Neural cell (in vitro differentiated cells): ENCODE measurements around the gene DCDC2.

Experiments
- EP300 ChIP-seq: fragments of 450-650 bp; conservative IDR thresholded peaks from 2 replicates; pipeline ENCODE4 v1.6.1; 2014; ENCODE audit warnings: antibody characterized with exemption, mild to moderate bottlenecking, moderate library complexity; ENCODE audit not compliant: poor library complexity, severe bottlenecking
- EZH2 ChIP-seq: fragments of 200-600, 300-800 bp; shearing (Covaris generic), sonication (generic); IDR thresholded peaks from 2 replicates; pipeline ENCODE4 v1.6.1; 2014; ENCODE audit warnings: antibody characterized with exemption, low read length, borderline replicate concordance, mild to moderate bottlenecking; ENCODE audit not compliant: insufficient read depth, poor library complexity, severe bottlenecking
- POLR2AphosphoS5 ChIP-seq: IDR thresholded peaks from 2 replicates; pipeline ENCODE4 v1.6.1; 2012
- RAD21 ChIP-seq: fragments of 450-650 bp; conservative IDR thresholded peaks from 2 replicates; pipeline ENCODE4 v1.6.1; 2014; ENCODE audit warnings: antibody characterized with exemption, mild to moderate bottlenecking, moderate library complexity
- SMC3 ChIP-seq: fragments of 450-650 bp; conservative IDR thresholded peaks from 2 replicates; pipeline ENCODE4 v1.6.1; 2014; ENCODE audit warnings: antibody characterized with exemption, mild to moderate bottlenecking, moderate library complexity; ENCODE audit not compliant: poor library complexity
- TF ChIP-seq, protein P1 (sequence below): fragments of 450-650 bp; IDR thresholded peaks from 2 replicates; pipeline ENCODE4 v1.5.1; 2014; ENCODE audit warnings: antibody characterized with exemption, mild to moderate bottlenecking, moderate library complexity; ENCODE audit not compliant: poor library complexity, severe bottlenecking

DNA sequence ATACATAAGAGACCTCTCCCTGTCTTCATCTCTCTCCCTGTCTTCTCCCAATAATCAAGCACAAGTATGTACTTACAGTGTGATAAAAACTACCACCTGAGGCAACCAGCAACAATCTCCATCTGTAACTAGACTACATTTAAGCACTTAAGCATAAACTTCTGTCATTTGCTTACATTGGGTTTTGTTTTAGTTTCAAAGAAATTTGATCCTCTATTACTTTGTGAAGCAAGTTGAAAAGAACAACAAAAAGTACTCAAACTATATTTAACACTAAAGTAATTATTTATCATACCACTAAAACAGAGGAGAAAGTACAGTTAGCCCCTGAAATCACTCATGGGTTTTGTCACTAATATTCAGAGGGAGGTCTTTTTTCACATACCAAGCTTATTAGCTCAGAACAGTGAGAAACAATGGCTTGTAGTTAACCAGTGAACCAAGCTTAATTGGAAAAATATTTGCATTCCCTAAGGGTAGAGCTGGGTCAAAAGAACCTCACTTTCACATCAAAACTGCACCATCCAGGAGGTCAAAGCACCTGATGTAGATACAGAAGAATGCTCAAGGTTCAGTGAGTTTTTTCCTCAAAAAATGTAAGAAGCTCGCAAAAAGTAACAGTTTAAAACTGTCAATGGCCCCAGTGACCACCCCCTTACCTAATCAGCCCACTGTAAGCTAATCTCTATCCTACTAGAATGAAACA lies 34.1 kb downstream of the DCDC2 start:
- TF ChIP-seq RAD21 (no peak), POLR2AphosphoS5 (no peak), EZH2 (no peak), SMC3 (no peak), EP300 (no peak)
- TF ChIP-seq, protein P1, sequence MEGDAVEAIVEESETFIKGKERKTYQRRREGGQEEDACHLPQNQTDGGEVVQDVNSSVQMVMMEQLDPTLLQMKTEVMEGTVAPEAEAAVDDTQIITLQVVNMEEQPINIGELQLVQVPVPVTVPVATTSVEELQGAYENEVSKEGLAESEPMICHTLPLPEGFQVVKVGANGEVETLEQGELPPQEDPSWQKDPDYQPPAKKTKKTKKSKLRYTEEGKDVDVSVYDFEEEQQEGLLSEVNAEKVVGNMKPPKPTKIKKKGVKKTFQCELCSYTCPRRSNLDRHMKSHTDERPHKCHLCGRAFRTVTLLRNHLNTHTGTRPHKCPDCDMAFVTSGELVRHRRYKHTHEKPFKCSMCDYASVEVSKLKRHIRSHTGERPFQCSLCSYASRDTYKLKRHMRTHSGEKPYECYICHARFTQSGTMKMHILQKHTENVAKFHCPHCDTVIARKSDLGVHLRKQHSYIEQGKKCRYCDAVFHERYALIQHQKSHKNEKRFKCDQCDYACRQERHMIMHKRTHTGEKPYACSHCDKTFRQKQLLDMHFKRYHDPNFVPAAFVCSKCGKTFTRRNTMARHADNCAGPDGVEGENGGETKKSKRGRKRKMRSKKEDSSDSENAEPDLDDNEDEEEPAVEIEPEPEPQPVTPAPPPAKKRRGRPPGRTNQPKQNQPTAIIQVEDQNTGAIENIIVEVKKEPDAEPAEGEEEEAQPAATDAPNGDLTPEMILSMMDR, result no peak
